NCI-H2171 (cell line): Measurements from ENCODE around the gene GARIN1A.

Source experiments
- DNase-seq: peaks from one replicate; lab custom pipeline; 2025; lab: John Stamatoyannopoulos, UW

GARIN1A gene

GRCh38 chr7:128718967-128719642 lies 47.0 kb downstream of the GARIN1A start:
- no peak for DNase-seq

DNA sequence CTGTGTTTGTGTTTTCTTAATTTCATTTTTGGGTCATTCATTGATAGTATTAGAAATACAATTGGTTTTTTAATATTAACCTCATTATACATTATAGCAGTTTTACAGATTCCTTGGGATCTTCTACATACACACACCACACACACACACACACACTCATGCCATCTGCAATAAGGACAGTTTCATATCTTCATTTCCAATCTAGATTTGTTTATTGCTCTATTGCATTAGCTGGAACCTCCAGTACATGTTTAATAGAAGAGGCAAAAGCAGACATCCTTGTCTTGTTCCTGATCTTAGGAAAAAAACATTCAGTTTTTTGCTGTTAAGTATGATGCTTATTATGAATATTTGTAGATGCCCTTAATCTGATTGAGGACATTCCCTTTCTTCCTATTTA lies 49.3 kb downstream of the GARIN1A start:
- DNase-seq = no peak
